Aorta (tissue), 5 donors: ENCODE measurements around the gene ZFP37. TPM values are rescaled to one million over a fixed set of nuclear protein-coding genes. Genes with fewer than 3 reads are reported as not detected.
"Not testable (repeated sequence)": the region's sequence is repeated elsewhere in the genome, so short reads cannot be mapped to it uniquely, and the experiment has no call there.

ENCODE experiments used
- ATAC-seq: fragments of 200-7000 bp; cut with Tn5 transposase; one replicate; pipeline ENCODE4 v1.9.1; 2022; ENCODE audit warnings: moderate library complexity; ENCODE audit not compliant: low FRiP score
- DNase-seq, 2 donors: peaks; one replicate each; pipeline ENCODE4 v3.0.0-alpha.2; 2020
- H3K27ac ChIP-seq, 2 donors: one replicate each; pipeline ENCODE4 v1.5.1; 2013; ENCODE audit warnings: low read length in 2 of 2, mild to moderate bottlenecking in 2 of 2, moderate library complexity in 2 of 2, control low read depth in 1 of 2, inconsistent platforms in 1 of 2, low read depth in 1 of 2
- H3K27me3 ChIP-seq, 2 donors: one replicate each; pipeline ENCODE4 v1.6.1; 2013; ENCODE audit warnings: control low read depth in 1 of 2, low read length in 1 of 2, mild to moderate bottlenecking in 1 of 2, moderate library complexity in 1 of 2; ENCODE audit not compliant: insufficient read depth in 2 of 2, control insufficient read depth in 1 of 2
- H3K36me3 ChIP-seq, 2 donors: one replicate each; pipeline ENCODE4 v1.6.1; 2013; ENCODE audit warnings: control low read depth in 1 of 2, low read length in 1 of 2, mild to moderate bottlenecking in 1 of 2; ENCODE audit not compliant: insufficient read depth in 2 of 2, control insufficient read depth in 1 of 2
- H3K4me1 ChIP-seq, 2 donors: one replicate each; pipeline ENCODE4 v1.6.1; 2013; ENCODE audit warnings: low read length in 2 of 2, control low read depth in 1 of 2, mild to moderate bottlenecking in 1 of 2, moderate library complexity in 1 of 2; ENCODE audit not compliant: insufficient read depth in 2 of 2, control insufficient read depth in 1 of 2
- H3K4me3 ChIP-seq, 2 donors: one replicate each; pipeline ENCODE4 v1.5.1; 2013; ENCODE audit warnings: low read length in 2 of 2, control low read depth in 1 of 2, mild to moderate bottlenecking in 1 of 2
- H3K9me3 ChIP-seq: one replicate; pipeline ENCODE4 v1.6.1; 2013; ENCODE audit warnings: mild to moderate bottlenecking, low read length; ENCODE audit not compliant: control insufficient read depth
- WGBS, 2 donors: extraction: QIAGEN DNeasy Blood & Tissue Kit; methylation state at CpG; one replicate each; pipeline ENCODE4 v1.1.7; 2013; 5-methylcytosine and 5-hydroxymethylcytosine counted together
- intact Hi-C, 2 donors: fragments of 100-400 bp; cut with DNase I; formaldehyde crosslinking; loops; one replicate each; pipeline versions ENCODE4 v1.14.2 to v1.15.0; 2022
- polyA plus RNA-seq, 2 donors: library from polyadenylated mRNA; stranded (reverse); fragments of 200-250 nt; gene quantifications; one replicate each; pipeline ENCODE4 v1.2.3, GENCODE V29; 2013
- total RNA-seq, 2 donors: library from RNA; stranded (reverse); fragmentation: NEBNext Ultra II Directional; extraction: Animal tissue kit (Norgen Biotek cat#: 25700); gene quantifications; one replicate each; pipeline ENCODE4 v1.2.1, GENCODE V29; 2021
- donor health status: healthy with polysubstance abuse.
- donor health status: Bipolar disorder and iron deficiency.
- donor health status: DM: no; HTN: no; CAD: no.
- donor health status: DM: no; HTN: no; CAD: no.
- donor health status: DM: yes; HTN: yes; CAD: no.

The ZFP37 gene
- total and polyA plus RNA-seq, 4 donors, result 0.75 to 6.8 (median 3.2) TPM

DNA sequence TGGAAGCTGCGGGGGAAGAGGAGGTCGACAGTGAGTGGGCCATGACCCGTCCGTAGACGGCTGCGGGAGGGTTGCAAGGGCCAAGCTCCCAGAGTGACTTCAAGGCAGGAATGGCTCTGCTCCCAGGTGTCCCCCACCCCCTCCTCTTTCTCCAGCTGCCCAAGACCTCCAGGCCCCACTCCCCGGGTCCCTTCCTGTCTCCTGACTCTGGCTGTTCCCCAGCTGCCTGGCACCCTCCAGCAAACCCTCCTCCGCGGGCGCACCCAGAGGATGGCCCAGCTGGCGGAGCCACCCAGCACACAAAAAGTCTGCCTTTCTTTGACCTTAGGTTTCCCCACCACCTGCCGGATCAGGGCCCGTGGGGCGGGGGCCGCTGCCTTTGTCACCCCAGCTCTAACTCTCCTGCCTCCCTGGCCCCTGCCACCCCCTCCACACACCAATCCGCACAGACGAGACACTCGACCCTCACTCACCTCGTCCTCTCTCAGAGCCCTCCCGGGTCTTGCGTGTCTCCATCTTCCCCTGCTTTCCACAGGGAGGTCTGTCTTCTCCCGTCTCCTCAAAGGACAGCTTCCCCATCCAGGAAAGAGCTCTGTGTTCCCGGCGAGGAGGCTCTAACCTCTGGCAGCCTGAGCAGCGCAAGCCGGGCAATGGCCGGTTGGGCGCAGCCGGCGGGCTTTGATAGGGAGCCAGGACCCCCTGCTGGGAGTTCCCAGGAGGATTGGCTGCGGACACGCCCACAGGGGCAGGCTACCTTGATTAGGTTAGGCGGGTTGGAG is 4.7 kb upstream of the ZFP37 start:
- H3K27me3 ChIP-seq, intact Hi-C loops, ATAC-seq, H3K36me3 ChIP-seq, H3K27ac ChIP-seq, H3K4me1 ChIP-seq, H3K4me3 ChIP-seq: not testable (repeated sequence)
- peaks cover 10% of the 10 kb centered on the region for H3K9me3 ChIP-seq
- DNase-seq, result peak; percentile 67 to 70
- 5 to 28% methylated on average over 21 to 22 of the region's 33 CpGs for WGBS, 2 donors

DNA sequence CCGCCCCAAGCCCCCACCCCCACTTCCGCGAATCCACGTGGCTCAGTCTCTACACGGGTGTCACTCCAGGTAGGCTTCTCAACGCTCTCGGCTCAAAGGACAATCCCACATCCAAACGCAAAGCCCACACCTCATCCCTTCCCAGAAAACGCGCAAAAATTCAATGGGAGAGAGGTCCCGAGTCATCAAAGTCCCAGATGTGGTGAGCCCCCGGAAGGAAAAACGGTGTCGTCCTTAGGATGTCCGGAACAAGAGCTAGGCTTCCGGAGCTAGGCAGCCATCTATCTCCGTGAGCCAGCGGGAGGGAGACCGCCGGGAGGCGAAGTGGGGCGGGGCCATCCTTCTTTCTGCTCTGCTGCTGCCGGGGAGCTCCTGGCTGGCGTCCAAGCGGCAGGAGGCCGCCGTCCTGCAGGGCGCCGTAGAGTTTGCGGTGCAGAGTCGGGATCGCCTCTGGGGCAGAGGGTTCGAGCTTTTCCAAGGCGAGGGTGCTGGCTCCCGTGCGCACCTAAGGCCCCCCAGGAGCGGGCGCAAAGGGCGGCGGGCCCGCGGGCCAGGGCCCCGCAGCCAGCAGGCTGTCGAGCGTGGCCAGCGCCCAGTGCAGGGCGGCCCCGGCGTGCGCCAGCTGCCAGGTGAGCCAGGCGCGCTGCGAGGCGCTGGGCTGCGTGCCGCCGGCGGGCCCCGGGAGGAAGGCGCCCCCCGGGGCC is 3.2 kb upstream of the ZFP37 start:
- H3K36me3 ChIP-seq, intact Hi-C loops, ATAC-seq, H3K27ac ChIP-seq, H3K27me3 ChIP-seq, H3K4me1 ChIP-seq: not testable (repeated sequence)
- H3K4me3 ChIP-seq, result peak overlapping the region in 1 of 2 donors; percentile 37
- peak in 1 of 2 donors; percentile 55 for DNase-seq
- peaks cover 10% of the 10 kb centered on the region for H3K9me3 ChIP-seq
- WGBS, 2 donors, result 4 to 13% methylated on average over 33 to 41 of the region's 61 CpGs

DNA sequence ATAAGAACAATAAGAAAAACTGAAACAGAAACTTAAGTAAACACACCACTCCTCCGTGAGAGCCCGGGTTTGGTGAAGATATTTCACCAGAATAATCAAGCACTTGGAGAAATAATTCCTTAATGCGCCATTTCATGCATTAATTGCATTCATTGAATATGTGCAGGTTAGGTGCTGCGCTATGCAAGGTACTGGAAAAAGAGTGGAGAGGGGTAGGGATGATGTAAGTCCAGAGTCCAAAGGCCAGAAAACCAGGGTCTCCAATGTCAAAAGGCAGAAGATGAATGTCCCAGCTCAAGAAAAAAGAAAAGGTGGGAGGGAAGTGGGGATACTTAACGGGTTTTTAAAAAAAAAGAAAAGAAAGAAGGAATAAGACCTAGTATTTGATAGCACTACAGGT is 669 bp upstream of the ZFP37 start:
- ATAC-seq, result no peak
- WGBS, 2 donors, result 30 to 43% methylated on average over 5 of the region's 5 CpGs
- H3K27me3 ChIP-seq, result peaks cover 0 to 6% of the 10 kb centered on the region in 2 donors
- no peak overlapping the region for H3K27ac ChIP-seq
- intact Hi-C loops, result no loop called here
- DNase-seq, result no peak
- H3K36me3 ChIP-seq, result peaks cover 0 to 4% of the 10 kb centered on the region in 2 donors
- no peaks in the 10 kb centered on the region for H3K4me1 ChIP-seq
- H3K4me3 ChIP-seq, result peak overlapping the region; percentile 65 to 88
- peaks cover 13% of the 10 kb centered on the region for H3K9me3 ChIP-seq

DNA sequence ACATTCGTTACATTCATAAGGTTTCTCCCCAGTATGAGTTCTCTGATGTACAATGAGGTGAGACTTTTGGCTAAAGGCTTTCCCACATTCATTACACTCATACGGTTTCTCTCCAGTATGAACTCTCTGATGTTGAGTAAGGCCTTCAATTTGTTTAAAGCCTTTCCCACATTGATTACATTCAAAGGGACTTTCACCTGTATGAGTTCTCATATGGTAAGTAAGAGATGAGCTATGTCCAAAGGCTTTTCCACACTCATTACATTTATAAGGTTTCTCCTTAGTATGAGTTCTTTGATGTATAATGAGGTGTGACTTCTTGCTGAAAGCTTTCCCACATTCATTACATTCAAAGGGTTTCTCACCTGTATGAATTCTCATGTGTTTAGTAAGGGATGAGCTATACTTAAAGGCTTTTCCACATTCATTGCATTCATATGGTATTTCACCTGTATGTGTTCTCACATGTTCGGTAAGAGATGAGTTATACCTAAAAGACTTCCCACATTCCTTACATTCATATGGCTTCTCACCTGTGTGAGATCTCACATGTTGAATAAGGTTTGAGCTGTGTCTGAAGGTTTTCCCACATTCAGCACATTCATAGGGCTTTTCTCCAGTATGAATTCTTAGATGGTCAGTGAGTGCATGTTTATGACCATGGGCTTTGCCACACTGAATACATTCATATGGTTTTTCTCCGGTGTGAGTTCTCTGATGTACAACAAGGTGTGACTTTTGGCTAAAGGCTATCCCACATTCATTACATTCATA is 13.5 kb downstream of the ZFP37 start:
- WGBS, 2 donors, result 96 to 98% methylated on average over 4 of the region's 4 CpGs
- Histone ChIP-seq H3K4me3 (peak overlapping the region in 1 of 2 donors; percentile 10), H3K27ac (no peak overlapping the region), H3K36me3 (peaks cover 4 to 23% of the 10 kb centered on the region in 2 donors), H3K27me3 (no peaks in the 10 kb centered on the region), H3K9me3 (peaks cover 12% of the 10 kb centered on the region), H3K4me1 (no peaks in the 10 kb centered on the region)
- DNase-seq, result no peak
- ATAC-seq, result no peak
- intact Hi-C loops, result no loop called here

DNA sequence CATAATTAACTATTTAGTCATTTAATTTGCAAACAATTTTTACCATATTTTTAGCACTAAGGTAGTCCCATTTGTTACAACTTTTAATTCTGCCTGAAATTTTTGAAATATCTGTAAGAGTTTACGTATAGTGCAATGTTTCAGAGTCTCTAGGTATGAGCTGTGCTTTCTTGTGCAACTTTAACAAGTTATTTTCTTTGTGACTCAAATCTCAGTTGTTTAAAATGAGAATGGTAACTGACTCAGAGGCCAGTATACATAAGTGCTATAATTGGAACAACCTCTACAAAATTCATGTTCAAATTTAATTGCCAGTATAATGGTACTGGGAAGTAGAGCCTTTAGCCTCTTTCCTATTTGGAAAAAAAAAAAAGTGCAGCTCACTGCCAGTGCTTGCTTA is 30.3 kb downstream of the ZFP37 start:
- peaks cover 0 to 3% of the 10 kb centered on the region in 2 donors for H3K27me3 ChIP-seq
- no peak for ATAC-seq
- DNase-seq, result no peak
- intact Hi-C loops, result no loop called here
- no peak overlapping the region for H3K27ac ChIP-seq
- WGBS, 2 donors, result 59 to 63% methylated on average over 1 of the region's 1 CpG
- H3K4me3 ChIP-seq, result no peak overlapping the region
- H3K4me1 ChIP-seq, result no peaks in the 10 kb centered on the region
- H3K36me3 ChIP-seq, result no peaks in the 10 kb centered on the region
- peaks cover 17% of the 10 kb centered on the region for H3K9me3 ChIP-seq

DNA sequence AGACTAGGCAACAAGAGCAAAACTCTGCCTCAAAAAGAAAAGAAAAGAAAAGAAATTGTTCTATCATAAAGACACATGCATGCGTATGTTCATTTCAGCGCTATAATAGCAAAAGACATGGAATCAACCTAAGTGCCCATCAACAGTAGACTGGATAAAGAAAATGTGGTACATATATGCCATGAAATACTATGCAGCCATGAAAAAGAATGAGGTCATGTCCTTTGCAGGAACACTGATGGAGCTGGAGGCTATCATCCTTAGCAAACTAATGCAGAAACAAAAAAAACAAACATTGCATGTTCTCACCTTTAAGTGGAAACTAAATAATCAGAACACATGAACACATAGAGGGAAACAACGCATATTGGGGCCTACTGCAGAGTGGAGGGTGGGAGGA is 38.3 kb downstream of the ZFP37 start:
- no peaks in the 10 kb centered on the region for H3K36me3 ChIP-seq
- no peak overlapping the region for H3K27ac ChIP-seq
- no peak for ATAC-seq
- H3K27me3 ChIP-seq, result no peaks in the 10 kb centered on the region
- no peak overlapping the region for H3K4me3 ChIP-seq
- 89 to 95% methylated on average over 3 of the region's 3 CpGs for WGBS, 2 donors
- no peak for DNase-seq
- intact Hi-C loops, result no loop called here
- H3K9me3 ChIP-seq, result peaks cover 5% of the 10 kb centered on the region
- no peaks in the 10 kb centered on the region for H3K4me1 ChIP-seq

DNA sequence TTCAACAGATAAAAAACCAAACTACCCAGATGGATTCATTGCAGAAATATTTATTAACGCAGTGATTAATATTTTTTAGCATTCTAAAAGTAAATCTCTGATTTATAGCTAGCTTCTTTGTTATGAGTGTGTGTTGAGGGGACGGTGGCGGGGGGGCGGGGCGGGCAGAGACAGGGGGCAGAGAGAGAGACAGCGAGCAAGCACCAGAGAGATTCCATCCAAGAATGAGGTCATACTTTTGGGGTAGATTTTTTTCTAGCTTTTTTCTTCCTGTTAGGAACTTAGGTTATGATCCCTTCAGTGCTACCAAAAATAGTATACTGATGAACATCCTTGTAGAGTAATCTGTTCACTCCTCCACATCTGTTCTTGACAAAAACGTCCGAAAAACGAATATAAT is 44.0 kb downstream of the ZFP37 start:
- H3K27ac ChIP-seq, result no peak overlapping the region
- H3K27me3 ChIP-seq, result no peaks in the 10 kb centered on the region
- WGBS, 2 donors, result 18 to 20% methylated on average over 9 of the region's 9 CpGs
- no peaks in the 10 kb centered on the region for H3K4me1 ChIP-seq
- no peak for DNase-seq
- peaks cover 0 to 2% of the 10 kb centered on the region in 2 donors for H3K36me3 ChIP-seq
- H3K4me3 ChIP-seq, result no peak overlapping the region
- intact Hi-C loops, result no loop called here
- ATAC-seq, result no peak
- peaks cover 4% of the 10 kb centered on the region for H3K9me3 ChIP-seq

DNA sequence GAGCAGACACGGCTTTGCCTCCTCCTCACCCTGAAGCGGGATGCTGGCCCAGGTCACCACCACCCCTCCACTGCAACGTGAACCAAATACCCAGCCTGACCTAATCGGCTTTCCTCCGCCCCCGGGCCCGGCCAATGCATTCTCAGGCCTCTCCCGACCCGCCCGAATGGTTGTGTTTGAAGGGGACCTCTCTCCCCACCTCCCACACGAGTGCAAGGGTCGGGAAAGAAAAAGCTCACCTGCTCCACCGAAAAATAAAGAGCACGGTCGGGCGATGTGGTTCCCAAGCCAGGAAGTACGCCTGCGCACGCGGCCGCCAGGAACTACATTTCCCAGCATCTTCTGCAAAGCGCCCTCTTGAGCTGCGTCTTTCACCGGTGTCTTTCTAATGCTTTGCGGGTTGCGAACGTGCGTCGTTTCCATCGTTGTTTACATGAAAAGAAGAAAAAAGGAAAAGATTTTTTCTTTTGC is 44.6 kb downstream of the ZFP37 start, which contains the start of gene ZNF883:
Gene ZNF883 (minus strand): TSS at position 282 of the 471 bp plus-strand sequence.
- intact Hi-C loops, result no loop called here
- WGBS, 2 donors, result 1 to 2% methylated on average over 30 of the region's 30 CpGs
- Histone ChIP-seq H3K27ac (no peak within 1 kb of the TSS), H3K36me3 (peaks cover 0 to 2% of the 10 kb centered on the region in 2 donors), H3K4me1 (no peaks in the 10 kb centered on the region), H3K9me3 (peaks cover 4% of the 10 kb centered on the region), H3K4me3 (peak within 1 kb of the TSS in 1 of 2 donors; percentile 14), H3K27me3 (no peaks in the 10 kb centered on the region)
- peak; percentile 65 to 78 for DNase-seq
- no peak for ATAC-seq
